Posterior vena cava (tissue), 2 donors: ENCODE measurements around the gene C1orf21. TPM values are rescaled to one million over a fixed set of nuclear protein-coding genes. Genes with fewer than 3 reads are reported as not detected.

Experiments used
- DNase-seq: peaks from one replicate; pipeline ENCODE4 v3.0.0-alpha.2; 2020; ENCODE audit warnings: low spot score
- intact Hi-C, 2 donors: fragments of 100-400 bp; cut with DNase I; formaldehyde crosslinking; loops; one replicate each; pipeline versions ENCODE4 v1.14.1 to v1.14.2; 2022 to 2023
- total RNA-seq, 2 donors: library from RNA; stranded (reverse); fragmentation: NEBNext Ultra II Directional; extraction: Animal tissue kit (Norgen Biotek cat#: 25700); gene quantifications; one replicate each; pipeline ENCODE4 v1.2.1, GENCODE V29; 2021
- donor health status: DM: yes; HTN: yes; CAD: no.
- donor health status: DM: yes; HTN: yes; CAD: no.

Gene C1orf21
- total RNA-seq, 2 donors from 2014 or later = 64.5 to 69.3 TPM

GRCh38 chr1:184383772-184384323 lies 3.0 kb upstream of the C1orf21 start:
- intact Hi-C loops = loop anchor here in 1 of 2 donors (10.0 kb wide), 1 partner anchor 181 kb away; no protein-coding TSS in a partner anchor
- DNase-seq = no peak

DNA sequence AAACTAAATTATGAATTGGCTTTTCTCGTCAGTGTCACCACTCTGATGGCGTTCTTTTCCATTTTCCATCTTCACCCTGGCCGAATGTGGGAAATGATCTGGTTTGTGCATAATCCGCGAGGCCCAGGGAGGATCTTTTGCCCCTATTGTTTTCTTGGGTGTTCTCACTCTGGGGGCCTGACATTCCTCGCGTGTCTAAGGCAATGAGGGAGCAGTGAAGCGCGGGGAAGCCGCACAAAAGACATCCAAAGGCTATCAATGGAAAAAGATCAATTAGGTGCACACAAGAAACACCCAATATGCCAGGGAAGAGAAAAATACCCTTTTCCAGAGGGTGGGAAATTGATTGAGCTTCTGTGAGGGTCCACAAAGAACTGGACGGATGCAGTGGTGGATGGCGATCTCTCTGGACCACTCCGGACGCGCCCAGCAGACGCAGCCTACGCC lies 941 bp upstream of the C1orf21 start:
- intact Hi-C loops = loop anchor here (5.0 to 10.0 kb wide), 2 partner anchors 179 to 181 kb away; no protein-coding TSS in a partner anchor
- no peak for DNase-seq

- no peak for DNase-seq
- intact Hi-C loops = loop anchor here (5.0 to 10.0 kb wide), 2 partner anchors 178 to 180 kb away; no protein-coding TSS in a partner anchor
These were observed 243 bp downstream of the C1orf21 start for GRCh38 chr1:184387069-184387475.

DNA sequence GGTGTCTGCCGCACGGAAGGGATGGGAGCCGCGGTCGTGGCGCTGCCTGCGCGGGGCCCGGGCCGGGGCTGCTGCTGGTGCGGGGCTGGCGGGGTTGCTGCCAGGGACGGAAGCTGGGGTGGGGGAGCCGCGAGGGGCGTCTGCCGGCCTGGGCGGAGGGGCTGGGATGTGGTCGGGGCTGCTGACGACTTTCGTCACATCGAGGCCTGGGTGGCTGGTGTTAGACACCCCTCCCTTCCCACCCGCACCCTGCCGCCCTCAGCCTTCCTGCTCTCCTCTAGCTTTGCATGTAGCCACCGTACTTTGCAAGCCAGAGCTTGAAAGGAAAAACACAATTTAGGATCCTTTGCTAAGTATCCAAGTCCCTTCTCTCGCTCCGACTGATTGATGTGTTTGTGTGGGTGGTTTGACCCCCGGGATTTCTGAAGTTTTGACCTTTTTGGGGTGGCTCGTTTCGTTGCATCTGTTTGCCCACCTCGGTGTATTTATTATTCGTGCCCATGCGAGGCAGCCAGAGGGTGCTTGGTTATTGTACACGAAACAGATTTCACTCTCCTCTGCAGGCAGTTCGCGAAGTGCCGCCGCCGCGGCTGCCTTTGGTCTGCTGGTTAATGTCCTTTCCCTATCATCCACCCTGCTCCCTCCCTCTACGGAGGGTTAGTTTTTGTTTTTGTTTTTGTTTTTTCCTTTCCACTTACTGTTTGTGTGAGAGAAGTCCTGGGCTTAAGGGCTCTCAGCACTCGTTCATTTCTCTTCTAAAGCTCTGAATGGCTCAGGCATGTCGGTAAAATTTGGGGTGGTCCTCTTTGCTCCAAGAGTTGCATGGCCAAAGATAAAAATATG lies 868 bp downstream of the C1orf21 start:
- peak; percentile 80 for DNase-seq
- intact Hi-C loops = loop anchor here (5.0 to 10.0 kb wide), 2 partner anchors 177 to 180 kb away; no protein-coding TSS in a partner anchor

DNA sequence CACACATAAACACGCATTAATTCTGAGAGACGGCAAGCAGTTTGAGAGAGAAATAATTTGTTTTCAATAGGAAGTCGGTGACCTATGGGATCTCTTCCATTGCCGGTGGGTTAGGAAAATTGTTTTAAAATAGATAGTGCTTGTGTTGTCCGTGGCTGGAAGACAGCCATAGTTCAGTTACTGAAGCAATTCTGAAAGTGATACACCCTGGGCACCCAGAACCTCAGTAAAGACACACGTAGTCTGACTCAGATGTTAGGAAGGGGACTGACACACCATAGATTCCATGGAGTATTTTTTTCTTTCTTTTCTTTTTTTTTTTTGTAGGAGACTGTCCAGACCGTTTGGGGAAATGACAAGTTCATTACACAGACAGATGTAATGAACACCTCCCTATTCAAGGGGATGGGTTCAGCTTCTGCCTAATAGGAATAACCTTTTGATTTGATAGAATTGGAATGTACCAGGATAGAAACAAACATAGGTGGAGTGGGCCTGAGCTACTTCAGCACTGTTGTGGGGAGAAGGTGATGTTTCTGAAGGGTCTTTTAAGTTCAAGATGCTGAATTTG lies 1.6 kb downstream of the C1orf21 start:
- no peak for DNase-seq
- intact Hi-C loops = loop anchor here (5.0 to 10.0 kb wide), 2 partner anchors 176 to 179 kb away; no protein-coding TSS in a partner anchor

- DNase-seq = no peak
- intact Hi-C loops = loop anchor here (5.0 to 10.0 kb wide), 2 partner anchors 176 to 178 kb away; no protein-coding TSS in a partner anchor
These were observed 2.1 kb downstream of the C1orf21 start for GRCh38 chr1:184388971-184389370.

DNA sequence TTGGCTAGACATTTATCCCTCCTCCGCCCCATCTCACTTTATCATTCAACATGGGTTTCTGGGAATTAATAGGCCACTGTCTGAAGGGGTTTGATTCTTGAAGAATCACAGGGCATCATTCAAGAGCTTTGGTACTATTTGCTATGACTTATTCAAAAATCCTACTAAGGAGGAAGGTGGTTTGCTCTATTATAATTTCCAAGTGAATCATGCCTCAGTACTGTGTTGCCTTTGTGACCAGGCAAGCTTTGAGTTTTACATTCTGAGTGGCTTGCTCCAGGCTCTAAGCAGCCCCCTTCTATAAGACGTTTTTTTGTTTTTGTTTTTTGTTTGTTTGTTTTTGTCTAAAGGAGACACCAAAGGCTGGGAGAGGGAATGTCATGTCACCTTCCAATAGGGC lies 2.6 kb downstream of the C1orf21 start:
- no peak for DNase-seq
- intact Hi-C loops = loop anchor here (5.0 to 10.0 kb wide), 2 partner anchors 175 to 178 kb away; no protein-coding TSS in a partner anchor

DNA sequence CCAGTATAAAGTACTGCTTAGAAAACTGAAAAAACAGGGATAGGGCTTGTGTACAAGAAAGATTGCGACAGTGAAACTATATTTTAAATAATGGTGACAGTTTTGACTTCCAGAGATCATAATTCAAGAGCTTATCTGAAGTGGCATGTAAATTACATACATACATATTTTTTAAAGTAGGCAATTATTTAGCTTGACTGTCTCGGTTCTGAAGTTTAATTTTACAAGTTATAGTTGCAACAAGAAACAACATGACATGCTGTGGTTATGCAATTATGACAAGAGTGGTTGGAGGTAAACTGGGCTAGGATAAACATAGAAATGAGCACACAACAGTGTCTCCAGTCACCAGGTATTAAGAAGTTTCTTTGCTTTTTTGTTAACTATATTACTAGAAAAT lies 4.1 kb downstream of the C1orf21 start:
- intact Hi-C loops = loop anchor here in 1 of 2 donors (10.0 kb wide), 1 partner anchor 94 kb away; no protein-coding TSS in a partner anchor
- no peak for DNase-seq

DNA sequence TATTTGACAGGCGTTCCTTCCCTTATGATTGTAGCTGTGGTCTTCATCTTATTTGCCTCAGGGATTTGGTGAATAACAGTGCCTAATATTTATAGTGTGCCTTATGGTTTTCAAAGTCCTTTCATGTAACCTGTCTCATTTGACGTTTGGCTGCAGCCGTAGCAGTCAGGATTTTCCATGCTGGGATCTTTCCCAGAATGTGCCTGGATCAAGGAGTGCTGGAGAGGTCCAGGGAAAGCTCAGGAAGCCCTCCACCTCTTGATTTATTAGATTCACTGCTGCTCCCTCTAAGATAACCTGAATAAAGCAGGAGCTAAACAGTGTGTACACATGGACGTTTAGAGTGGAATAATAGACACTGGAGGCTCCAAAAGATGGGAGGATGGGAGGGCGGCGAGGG lies 5.2 kb downstream of the C1orf21 start:
- no peak for DNase-seq
- intact Hi-C loops = loop anchor here in 1 of 2 donors (10.0 kb wide), 1 partner anchor 93 kb away; no protein-coding TSS in a partner anchor

GRCh38 chr1:184392779-184393522 lies 6.1 kb downstream of the C1orf21 start:
- intact Hi-C loops = loop anchor here in 1 of 2 donors (10.0 kb wide), 1 partner anchor 92 kb away; no protein-coding TSS in a partner anchor
- no peak for DNase-seq

- DNase-seq = no peak
- intact Hi-C loops = loop anchor here in 1 of 2 donors (10.0 kb wide), 1 partner anchor 91 kb away; no protein-coding TSS in a partner anchor
These were observed 7.1 kb downstream of the C1orf21 start for GRCh38 chr1:184393962-184394361.

GRCh38 chr1:184395370-184395769 lies 8.5 kb downstream of the C1orf21 start:
- intact Hi-C loops = loop anchor here in 1 of 2 donors (10.0 kb wide), 1 partner anchor 89 kb away; no protein-coding TSS in a partner anchor

DNA sequence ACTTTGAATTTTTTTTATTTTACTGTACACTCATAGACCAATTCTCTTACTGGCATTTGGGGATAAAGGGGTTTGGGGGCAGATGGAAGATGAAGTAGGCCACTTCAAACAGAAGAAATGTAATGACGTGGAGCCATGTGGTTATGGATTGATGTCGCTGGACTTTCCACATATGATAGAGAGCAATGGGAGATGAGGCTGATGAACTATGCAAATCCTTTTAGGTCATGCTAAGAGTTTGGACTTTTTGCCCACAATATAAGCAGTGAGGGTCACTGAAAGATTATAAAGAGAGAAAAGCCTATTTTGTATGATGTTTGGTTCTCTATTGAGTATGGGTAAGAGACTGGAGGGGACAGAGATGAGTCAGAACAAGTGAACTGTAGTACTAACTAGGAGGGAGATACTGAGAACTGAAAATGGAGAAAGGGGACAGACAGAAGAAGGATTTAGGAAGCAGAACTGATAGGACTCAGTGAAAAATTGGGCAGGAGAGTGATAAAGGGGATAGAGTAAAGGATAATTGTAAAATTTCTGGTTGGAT lies 9.2 kb downstream of the C1orf21 start:
- intact Hi-C loops = loop anchor here in 1 of 2 donors (10.0 kb wide), 1 partner anchor 89 kb away; no protein-coding TSS in a partner anchor
- no peak for DNase-seq

More at GRCh38 chr1:184395370-184395769, 8.5 kb downstream of the C1orf21 start:
- no peak for DNase-seq

DNA sequence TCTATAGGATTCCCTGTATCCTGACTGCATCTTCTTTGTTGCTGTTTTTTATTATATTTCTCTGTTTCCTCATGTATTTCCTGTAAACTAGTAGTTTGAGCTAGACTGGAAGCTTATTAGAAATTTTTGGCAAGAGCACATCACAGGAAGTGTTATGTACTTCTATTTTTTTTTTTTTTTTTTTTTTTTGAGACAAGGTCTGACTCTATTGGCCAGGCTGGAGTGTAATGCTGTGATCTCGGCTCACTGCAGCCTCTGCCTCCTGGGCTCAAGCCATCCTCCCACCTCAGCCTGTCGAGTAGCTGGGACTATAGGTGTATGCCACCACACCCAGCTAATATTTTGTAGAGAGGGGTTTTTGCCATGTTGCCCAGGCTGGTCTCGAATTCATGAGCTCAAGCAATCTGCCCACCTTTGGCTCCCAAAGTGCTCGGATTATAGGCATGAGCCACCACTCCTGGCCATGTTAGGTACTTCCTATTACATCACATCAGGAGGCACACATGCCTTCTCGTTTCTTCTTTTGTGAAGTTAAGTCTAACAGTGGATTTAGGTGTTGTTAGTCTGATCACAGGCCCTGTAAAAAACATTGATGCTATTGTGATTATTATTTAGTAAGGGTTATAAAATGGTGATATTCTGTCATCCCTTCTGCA lies 12.5 kb downstream of the C1orf21 start:
- intact Hi-C loops = loop anchor here in 1 of 2 donors (10.0 kb wide), 1 partner anchor 85 kb away; no protein-coding TSS in a partner anchor
- DNase-seq = no peak

GRCh38 chr1:184403961-184404726 lies 17.3 kb downstream of the C1orf21 start:
- no peak for DNase-seq
- intact Hi-C loops = no loop called here

GRCh38 chr1:184404727-184405027 lies 17.8 kb downstream of the C1orf21 start:
- intact Hi-C loops = no loop called here
- DNase-seq = no peak

DNA sequence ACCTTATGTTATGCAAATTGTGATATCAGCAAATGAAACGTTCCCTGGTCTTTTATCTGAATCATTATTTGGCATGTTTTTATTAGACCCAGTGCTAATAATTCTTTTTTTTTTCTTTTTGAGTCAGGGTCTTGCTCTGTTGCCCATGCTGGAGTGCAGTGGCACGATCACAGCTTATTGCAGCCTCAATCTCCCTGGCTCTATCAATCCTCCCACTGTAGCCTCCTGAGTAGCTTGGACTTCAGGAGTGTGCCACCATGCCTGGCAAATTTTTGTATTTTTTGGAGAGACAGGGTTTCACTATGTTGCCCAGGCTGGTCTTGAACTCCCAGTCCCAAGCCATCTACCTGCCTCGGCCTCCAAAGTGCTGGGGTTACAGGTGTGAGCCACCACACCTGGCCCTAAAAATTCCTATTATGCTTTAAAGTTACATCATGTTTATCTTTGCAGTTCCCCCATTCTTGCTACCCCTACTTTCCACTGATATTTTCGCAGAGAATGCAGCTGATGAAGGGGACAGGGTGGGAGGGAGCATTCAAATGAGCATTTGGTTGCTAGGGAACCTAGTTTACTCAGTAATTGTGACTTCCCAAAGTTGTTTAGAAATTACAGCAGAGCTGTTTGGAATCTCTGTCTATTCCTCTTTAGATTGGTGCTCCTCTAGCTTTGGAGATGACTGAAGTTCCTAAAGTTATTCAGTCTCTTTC lies 18.4 kb downstream of the C1orf21 start:
- intact Hi-C loops = no loop called here
- DNase-seq = no peak
